ENCODE measurements around the gene NANOS3.

DNA sequence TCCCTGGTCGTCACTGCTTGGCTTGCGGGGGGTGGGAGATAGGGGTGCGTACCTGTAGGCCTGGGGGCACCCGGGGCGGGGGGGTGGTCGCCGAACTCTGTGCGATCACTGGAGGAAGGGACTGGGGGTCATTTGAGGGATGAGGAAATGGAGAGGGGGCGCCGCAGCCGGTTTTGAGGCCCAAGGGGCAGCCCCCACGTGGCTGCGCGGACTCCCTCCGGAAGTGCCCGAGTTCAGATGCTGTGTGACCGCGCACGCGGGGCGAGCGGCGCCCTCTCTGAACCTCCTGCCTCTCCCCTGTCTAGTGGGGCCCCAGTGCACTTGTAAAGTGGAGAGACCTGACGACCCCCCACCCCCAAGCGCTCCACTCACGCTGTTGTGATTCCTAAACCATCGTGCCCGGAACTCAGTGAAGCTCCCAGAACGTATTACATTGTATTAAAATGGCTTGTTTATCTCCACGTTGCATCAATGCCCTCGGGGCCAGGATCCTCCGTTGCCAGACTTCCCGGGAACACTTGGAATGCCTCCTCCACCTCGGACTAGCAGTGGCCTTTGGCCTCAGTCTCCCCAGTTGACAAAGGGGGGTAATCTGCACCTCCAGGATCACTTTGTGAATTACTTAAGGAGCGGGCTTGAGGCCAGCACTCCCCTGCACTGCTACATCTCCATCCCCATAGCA lies 3.0 kb upstream of the NANOS3 start:
- TF ChIP-seq EZH2 (IDR thresholded peaks at IDR 0.05; ENCODE audit: insufficient read depth, poor library complexity, severe bottlenecking) (no peak), EZH2phosphoT487 (IDR thresholded peaks at IDR 0.05; ENCODE audit: insufficient read depth, low read depth) (no peak)
